GM18505 (cell line): Measurements from ENCODE around the gene GRB10.

ENCODE experiments used
- ATAC-seq: cut with Tn5 transposase; IDR thresholded peaks from one replicate; pipeline ENCODE4 v1.9.1; 2021; ENCODE audit not compliant: unreplicated experiment
- POLR2A ChIP-seq: IDR thresholded peaks from 4 replicates; pipeline ENCODE4 v1.6.1; 2011; ENCODE audit warnings: borderline replicate concordance; ENCODE audit not compliant: insufficient read depth, insufficient read length; ENCODE audit errors: extremely low read depth

GRB10 gene

GRCh38 chr7:50637725-50638643 is 144.7 kb downstream of the GRB10 start:
- no peak for TF ChIP-seq POLR2A
- no peak for ATAC-seq

DNA sequence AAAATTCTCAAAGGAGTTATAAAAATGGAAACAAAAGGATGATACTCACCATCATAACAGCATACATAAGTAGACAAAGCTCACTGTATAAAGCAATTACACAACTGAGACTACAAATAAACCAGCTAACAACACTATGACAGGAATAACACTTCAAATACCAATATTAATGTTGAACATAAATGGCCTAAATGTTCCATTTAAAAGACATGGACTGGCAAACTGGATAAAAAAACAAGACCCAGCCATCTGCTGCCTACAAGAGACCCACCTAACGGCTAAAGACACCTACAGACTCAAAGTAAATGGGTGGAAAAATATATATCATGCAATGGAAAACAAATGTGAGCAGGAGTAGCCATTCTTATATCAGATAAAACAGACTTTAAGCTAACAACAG is 148.3 kb downstream of the GRB10 start:
- ATAC-seq = no peak

DNA sequence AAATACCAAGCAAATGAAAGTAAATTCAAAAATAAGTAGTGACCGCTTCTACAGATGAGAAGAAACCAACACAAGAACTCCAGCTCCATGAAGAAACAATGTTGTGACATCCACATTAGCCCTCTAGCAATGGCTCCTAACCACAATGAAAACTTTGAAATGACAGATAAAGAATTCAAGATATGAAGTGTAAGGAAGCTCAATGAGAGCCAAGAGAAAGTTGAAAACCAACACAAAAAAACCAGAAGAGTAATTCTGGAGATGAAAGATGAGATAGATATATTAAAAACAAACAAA is 149.3 kb downstream of the GRB10 start:
- no peak for TF ChIP-seq POLR2A
- no peak for ATAC-seq

More for the DNA sequence above, 148.3 kb downstream of the GRB10 start:
- no peak for TF ChIP-seq POLR2A

- ATAC-seq = peak; percentile 74
- TF ChIP-seq POLR2A = no peak
These were observed 149.9 kb downstream of the GRB10 start for GRCh38 chr7:50632561-50633413.

- no peak for TF ChIP-seq POLR2A
- no peak for ATAC-seq
These were observed 151.1 kb downstream of the GRB10 start for GRCh38 chr7:50631639-50632038.

GRCh38 chr7:50631100-50631499 is 151.6 kb downstream of the GRB10 start:
- no peak for ATAC-seq
- TF ChIP-seq POLR2A = no peak

GRCh38 chr7:50629238-50629901 is 153.3 kb downstream of the GRB10 start:
- no peak for TF ChIP-seq POLR2A
- ATAC-seq = no peak

DNA sequence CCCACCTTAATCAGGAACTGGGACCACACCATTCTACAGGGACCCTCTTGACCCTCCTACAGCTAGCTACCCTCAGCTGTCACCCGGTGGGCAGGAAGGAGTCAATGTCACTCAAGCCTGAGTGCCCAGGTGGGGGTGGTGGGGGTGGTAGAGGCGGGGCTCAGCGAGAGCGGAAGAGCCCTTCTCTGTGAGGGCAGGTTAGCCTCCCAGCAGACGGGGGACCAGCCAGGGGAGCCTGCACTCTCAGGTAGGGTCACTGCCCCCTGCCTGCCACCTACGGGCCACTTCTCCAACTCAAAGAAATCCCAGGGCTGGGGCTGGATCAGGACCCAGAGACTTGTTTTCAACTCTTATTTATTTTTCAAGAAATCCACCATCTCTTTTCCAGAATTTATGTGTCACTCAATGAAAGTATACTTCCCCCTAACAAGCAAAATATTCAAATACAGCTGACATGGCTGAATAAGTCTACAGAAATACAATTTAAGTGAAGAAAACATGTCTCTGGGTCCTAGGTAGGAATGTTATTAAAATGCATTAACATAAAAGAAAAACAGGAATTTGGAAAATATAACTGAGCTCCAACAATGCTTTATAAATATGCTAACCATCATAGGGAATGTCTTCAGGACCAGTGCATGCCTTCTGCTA is 154.1 kb downstream of the GRB10 start:
- no peak for TF ChIP-seq POLR2A
- no peak for ATAC-seq

DNA sequence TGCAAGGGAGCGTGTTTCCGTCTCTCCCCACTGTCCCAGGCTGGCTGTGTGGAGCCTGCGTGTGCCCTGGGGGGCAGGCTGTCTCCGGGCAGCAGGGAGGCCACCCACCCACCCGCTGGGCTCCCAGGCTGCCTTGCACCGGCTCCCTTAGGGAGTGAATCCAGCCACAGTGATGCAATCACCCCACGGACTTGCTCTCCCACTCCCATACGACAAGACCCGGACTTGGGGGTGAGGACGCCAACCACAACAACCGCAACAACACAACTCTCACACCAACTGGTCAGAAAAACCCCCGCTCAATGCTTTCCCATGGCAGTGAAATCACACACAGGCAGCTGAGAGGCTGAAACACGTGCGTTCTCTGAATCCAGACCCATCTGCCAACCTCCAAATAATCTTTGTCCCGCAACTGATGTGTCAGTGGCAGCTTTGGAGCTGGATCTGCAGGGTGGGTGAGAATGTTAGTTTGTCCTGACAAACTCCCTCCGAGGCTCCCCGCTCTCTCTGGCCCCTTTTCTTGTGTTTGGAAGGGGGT is 154.8 kb downstream of the GRB10 start:
- no peak for TF ChIP-seq POLR2A
- no peak for ATAC-seq

DNA sequence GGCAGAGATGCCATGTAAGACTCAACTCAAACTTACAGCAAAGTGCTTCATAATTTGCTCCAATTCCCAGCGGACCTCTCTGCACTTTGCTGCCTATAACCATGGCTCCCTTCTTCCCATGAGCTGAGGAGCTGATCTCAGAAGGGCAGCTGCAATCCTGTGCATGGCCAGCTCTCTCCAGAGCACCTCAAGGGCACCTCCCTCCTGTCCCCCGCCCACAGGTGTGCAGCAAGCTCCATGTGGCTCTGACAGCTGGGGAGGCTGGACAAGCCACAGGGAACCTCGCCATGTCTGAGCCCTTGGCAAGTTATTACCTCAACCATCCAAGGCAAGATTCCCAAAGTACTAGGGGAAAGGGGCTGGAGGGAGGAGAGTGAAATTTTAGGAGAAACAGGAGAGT is 156.4 kb downstream of the GRB10 start:
- TF ChIP-seq POLR2A = no peak
- no peak for ATAC-seq

DNA sequence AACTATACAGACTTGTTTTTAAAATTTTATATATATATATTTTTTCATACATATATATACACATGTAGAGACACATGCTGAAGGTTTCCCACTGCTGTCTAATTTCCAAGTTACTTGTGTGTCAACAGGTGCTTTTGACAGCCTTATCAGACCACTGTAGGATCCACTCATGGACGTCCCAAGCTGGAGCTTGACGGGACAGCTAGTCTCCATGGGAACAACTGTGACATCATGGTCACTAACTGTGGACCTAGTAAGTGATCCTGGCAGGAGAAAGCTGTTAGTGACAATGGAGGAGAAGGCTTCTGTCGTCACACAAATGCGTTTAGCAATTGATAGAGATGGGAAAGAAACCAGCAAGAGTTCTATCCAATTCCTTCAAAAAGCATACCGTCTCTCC is 157.3 kb downstream of the GRB10 start:
- no peak for TF ChIP-seq POLR2A
- ATAC-seq = no peak

GRCh38 chr7:50622821-50623220 is 159.9 kb downstream of the GRB10 start:
- ATAC-seq = no peak
- no peak for TF ChIP-seq POLR2A
